Measurements from ENCODE around the gene CLCNKA.

DNA sequence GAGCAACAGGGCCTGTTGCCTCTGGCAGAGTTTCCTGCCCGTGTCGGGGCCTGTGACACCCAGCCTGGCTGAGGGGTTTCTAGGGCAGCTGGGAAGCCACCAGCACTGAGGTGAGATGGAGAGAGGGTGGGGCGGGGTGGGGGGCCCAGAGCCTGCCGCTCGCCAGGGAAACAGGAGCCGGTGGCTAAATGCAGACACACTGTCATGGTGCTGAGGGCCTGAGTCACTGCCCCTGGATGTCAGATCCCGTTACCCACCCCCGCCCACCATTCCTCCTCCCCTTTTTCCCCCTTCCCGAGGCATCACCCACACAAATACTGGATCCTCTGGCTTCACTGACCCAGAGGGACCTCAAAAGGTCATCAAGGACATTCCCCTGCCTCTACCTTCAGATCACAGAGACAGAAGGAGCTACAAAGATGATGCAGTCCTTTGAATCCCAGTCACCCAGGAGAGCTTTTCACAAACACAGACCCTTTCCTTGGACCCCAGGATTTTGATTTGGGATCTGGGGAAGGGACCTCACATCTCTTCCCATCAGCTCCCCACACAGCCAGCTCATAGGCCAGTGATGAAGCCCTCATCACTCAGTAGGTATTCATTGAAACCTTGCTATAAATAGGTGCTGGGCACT lies 2.1 kb upstream of the CLCNKA start:
- TF ChIP-seq POLR2A (IDR thresholded peaks at IDR 0.05) = no peak
- no peak for TF ChIP-seq CTCF (IDR thresholded peaks at IDR 0.05)

Data from testis (tissue), 2 donors.